SJSA1 (cell line): Measurements from ENCODE around the gene SMIM9. TPM values are rescaled to one million over a fixed set of nuclear protein-coding genes. Genes with fewer than 3 reads are reported as not detected.
"Not testable (repeated sequence)": the region's sequence is repeated elsewhere in the genome, so short reads cannot be mapped to it uniquely, and the experiment has no call there.

Experiments
- DNase-seq, 2 experiments: peaks; one replicate each; pipeline ENCODE4 v3.0.0-alpha.2; 2015 to 2020; ENCODE audit warnings: low spot score in 2 of 2, low read depth in 1 of 2
- H3K27ac ChIP-seq: fragments of 250-450 bp; sonication (Bioruptor Pico); 2 replicates; pipeline ENCODE4 v1.5.1; 2020; ENCODE audit warnings: mild to moderate bottlenecking, moderate library complexity
- H3K27me3 ChIP-seq: fragments of 250-450 bp; sonication (Bioruptor Pico); replicated peaks from 2 replicates; pipeline ENCODE4 v1.5.1; 2020; ENCODE audit warnings: mild to moderate bottlenecking, moderate library complexity
- H3K36me3 ChIP-seq: fragments of 250-450 bp; sonication (Bioruptor Pico); 2 replicates; pipeline ENCODE4 v1.5.1; 2020; ENCODE audit warnings: mild to moderate bottlenecking
- H3K4me1 ChIP-seq: fragments of 250-450 bp; sonication (Bioruptor Pico); replicated peaks from 2 replicates; pipeline ENCODE4 v1.6.1; 2021; ENCODE audit warnings: mild to moderate bottlenecking
- H3K4me3 ChIP-seq: fragments of 250-450 bp; sonication (Bioruptor Pico); 2 replicates; pipeline ENCODE4 v1.5.1; 2020; ENCODE audit warnings: mild to moderate bottlenecking
- H3K9me3 ChIP-seq: fragments of 250-450 bp; sonication (Bioruptor Pico); replicated peaks from 2 replicates; pipeline ENCODE4 v1.5.1; 2020; ENCODE audit warnings: mild to moderate bottlenecking
- total RNA-seq: library from RNA; depleted of rRNA; stranded (reverse); fragments of >200 nt; shearing (Covaris generic); gene quantifications from 2 replicates; pipeline ENCODE4 v1.2.3, GENCODE V29; 2014; rRNA removed

SMIM9 gene
- not detected in 2 replicates for total RNA-seq

DNA sequence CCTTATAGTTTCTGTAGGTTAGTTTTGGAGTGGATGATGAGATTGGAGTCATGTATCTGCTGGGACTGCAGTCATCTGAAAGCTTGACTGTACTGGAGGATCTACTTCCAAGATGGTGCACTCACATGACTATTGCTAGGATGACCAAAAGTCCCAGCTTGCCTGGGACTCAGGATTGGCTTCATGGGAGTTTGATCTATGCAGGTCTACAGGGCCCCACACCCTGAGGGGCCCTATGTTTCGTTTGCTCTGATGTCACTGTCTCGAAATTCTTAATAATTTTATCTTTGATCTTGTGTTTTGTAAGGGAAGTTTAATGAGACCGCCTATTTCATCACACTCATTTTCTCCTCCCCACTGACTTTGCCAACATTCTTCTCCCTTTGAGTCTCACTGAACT is at the start of gene SMIM9:
Gene SMIM9 (minus strand): TSS at position 101 of the 400 bp plus-strand sequence. CDS start 3,806 bp downstream, outside the sequence.
- H3K4me3 ChIP-seq = no peak within 1 kb of the TSS
- H3K4me1 ChIP-seq = no peaks in the 10 kb centered on the region
- no peak within 1 kb of the TSS for H3K27ac ChIP-seq
- DNase-seq = no peak
- no peaks in the 10 kb centered on the region for H3K36me3 ChIP-seq
- H3K9me3 ChIP-seq = no peaks in the 10 kb centered on the region
- no peaks in the 10 kb centered on the region for H3K27me3 ChIP-seq

DNA sequence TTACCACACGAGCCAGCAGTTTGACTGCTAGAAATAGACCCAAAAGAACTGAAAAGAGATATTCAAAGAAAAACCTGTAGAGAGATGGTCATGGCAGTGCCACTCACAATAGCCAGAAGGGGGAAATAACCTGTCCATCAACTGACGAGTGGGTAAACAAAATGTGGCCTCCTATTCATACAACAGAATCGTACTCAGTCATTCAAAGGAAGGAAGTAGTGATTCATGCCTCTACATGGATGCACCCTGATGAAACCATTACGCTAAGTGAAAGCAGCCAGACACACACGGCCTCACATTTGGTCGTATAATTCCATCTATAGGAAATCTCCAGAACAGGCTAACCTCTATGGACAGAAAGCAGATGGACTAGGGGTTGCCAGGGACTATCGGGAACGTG is 49.6 kb upstream of the SMIM9 start:
- DNase-seq, H3K4me3 ChIP-seq, H3K4me1 ChIP-seq, H3K36me3 ChIP-seq, H3K27ac ChIP-seq, H3K9me3 ChIP-seq, H3K27me3 ChIP-seq: not testable (repeated sequence)

- DNase-seq = no peak
- no peaks in the 10 kb centered on the region for H3K36me3 ChIP-seq
- H3K27ac ChIP-seq = no peak overlapping the region
- H3K4me1 ChIP-seq = no peaks in the 10 kb centered on the region
- H3K9me3 ChIP-seq = no peaks in the 10 kb centered on the region
- H3K27me3 ChIP-seq = no peaks in the 10 kb centered on the region
- no peak overlapping the region for H3K4me3 ChIP-seq
Measured at GRCh38 chrX:154873329-154873728, 38.9 kb upstream of the SMIM9 start.

DNA sequence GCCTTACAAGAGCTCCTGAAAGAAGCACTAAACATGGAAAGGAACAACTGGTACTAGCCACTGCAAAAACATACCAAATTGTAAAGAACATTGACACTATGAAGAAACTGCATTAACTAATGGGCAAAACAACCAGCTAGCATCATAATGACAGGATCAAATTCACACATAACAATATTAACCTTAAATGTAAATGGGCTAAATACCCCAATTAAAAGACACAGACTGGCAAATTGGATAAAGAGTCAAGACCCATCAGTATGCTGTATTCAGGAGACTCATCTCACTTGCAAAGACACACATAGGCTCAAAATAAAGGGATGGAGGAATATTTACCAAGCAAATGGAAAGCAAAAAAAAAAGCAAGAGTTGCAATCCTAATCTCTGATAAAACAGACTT is 34.1 kb upstream of the SMIM9 start:
- not testable (repeated sequence) for H3K36me3 ChIP-seq, H3K27ac ChIP-seq, H3K27me3 ChIP-seq, DNase-seq, H3K9me3 ChIP-seq, H3K4me1 ChIP-seq, H3K4me3 ChIP-seq

DNA sequence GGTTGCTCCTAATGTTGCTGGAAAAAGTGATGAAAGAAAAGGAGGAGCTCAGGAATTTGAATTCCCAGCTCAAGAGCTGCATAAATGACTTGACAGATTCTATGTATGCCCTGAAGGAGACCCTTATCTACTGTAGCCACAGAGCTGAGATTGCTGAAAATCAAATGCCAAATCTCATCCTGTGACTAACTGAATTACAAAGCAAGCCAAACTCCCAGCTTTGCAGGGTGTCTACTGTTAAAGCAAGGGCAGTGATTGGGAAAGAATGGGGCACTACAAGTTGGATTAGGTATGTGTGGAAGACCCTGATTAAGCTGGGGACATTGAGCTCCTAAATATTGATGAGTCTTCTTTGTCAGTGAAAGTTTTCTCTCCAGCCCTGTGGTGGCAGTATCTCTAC is 20.8 kb upstream of the SMIM9 start:
- Histone ChIP-seq H3K4me3 (no peak overlapping the region), H3K9me3 (no peaks in the 10 kb centered on the region), H3K27me3 (no peaks in the 10 kb centered on the region), H3K4me1 (no peaks in the 10 kb centered on the region), H3K36me3 (no peaks in the 10 kb centered on the region), H3K27ac (no peak overlapping the region)
- no peak for DNase-seq

GRCh38 chrX:154850957-154851611 is 16.6 kb upstream of the SMIM9 start:
- H3K4me1 ChIP-seq = no peaks in the 10 kb centered on the region
- no peak for DNase-seq
- no peaks in the 10 kb centered on the region for H3K36me3 ChIP-seq
- no peaks in the 10 kb centered on the region for H3K27me3 ChIP-seq
- no peak overlapping the region for H3K4me3 ChIP-seq
- no peak overlapping the region for H3K27ac ChIP-seq
- H3K9me3 ChIP-seq = no peaks in the 10 kb centered on the region

GRCh38 chrX:154840856-154841255 is 6.4 kb upstream of the SMIM9 start:
- Histone ChIP-seq H3K27me3 (no peaks in the 10 kb centered on the region), H3K36me3 (no peaks in the 10 kb centered on the region), H3K27ac (no peak overlapping the region), H3K4me3 (no peak overlapping the region), H3K4me1 (no peaks in the 10 kb centered on the region), H3K9me3 (no peaks in the 10 kb centered on the region)
- DNase-seq = peak in 1 of 2 experiments; percentile 25

DNA sequence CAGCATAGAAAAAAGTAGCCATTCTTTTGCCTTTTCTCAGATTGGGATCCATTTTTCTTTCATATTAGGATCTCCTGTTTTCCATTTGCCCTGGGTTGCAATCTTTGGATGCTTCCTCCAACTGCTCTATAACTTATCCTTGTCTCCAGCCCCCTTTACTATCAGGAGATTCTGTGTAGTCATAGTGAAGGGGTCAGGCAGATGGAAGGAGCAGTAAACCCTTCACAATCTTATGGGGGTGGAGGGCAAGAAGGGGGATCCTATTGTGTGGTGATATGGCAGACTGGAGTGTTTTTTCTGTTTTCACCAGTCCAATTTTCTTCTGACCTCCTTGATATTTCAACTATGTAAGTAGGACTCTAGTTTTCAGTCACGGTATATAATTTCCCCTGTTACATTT is 1.7 kb upstream of the SMIM9 start:
- H3K36me3 ChIP-seq = no peaks in the 10 kb centered on the region
- no peak for DNase-seq
- no peaks in the 10 kb centered on the region for H3K9me3 ChIP-seq
- H3K4me1 ChIP-seq = no peaks in the 10 kb centered on the region
- H3K4me3 ChIP-seq = no peak overlapping the region
- H3K27me3 ChIP-seq = no peaks in the 10 kb centered on the region
- H3K27ac ChIP-seq = no peak overlapping the region

- H3K4me3 ChIP-seq = no peak overlapping the region
Measured at GRCh38 chrX:154833746-154834274, 652 bp downstream of the SMIM9 start.

GRCh38 chrX:154829926-154830442 is 4.5 kb downstream of the SMIM9 start:
- no peaks in the 10 kb centered on the region for H3K4me1 ChIP-seq

More at GRCh38 chrX:154833746-154834274, 652 bp downstream of the SMIM9 start:
- no peaks in the 10 kb centered on the region for H3K36me3 ChIP-seq
- no peak for DNase-seq
- no peaks in the 10 kb centered on the region for H3K4me1 ChIP-seq
- no peaks in the 10 kb centered on the region for H3K27me3 ChIP-seq
- no peak overlapping the region for H3K27ac ChIP-seq
- H3K9me3 ChIP-seq = no peaks in the 10 kb centered on the region

DNA sequence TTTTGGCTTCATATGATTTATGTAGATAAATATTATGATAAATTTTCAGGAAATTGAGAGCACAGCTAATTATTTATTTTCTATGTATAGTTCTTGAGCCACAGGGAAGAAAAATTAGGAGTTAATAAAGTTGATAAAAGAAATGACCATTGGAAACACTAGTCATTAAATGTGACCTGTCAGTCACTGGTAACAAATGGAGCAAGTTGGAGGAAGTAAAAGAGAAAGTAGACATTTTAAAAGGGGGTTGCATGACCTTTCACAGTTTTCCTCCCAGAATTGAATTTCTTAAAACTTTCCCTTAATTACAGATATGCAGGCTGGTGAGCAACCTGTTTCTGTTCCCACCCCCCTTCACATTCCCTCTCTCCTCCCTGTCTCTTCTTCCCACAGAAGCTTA is 5.3 kb downstream of the SMIM9 start:
- Histone ChIP-seq H3K27me3 (no peaks in the 10 kb centered on the region), H3K36me3 (no peaks in the 10 kb centered on the region), H3K27ac (no peak overlapping the region), H3K4me1 (no peaks in the 10 kb centered on the region), H3K9me3 (no peaks in the 10 kb centered on the region), H3K4me3 (no peak overlapping the region)
- DNase-seq = no peak

More at GRCh38 chrX:154829926-154830442, 4.5 kb downstream of the SMIM9 start:
- no peak for DNase-seq
- Histone ChIP-seq H3K4me3 (no peak overlapping the region), H3K9me3 (no peaks in the 10 kb centered on the region), H3K36me3 (no peaks in the 10 kb centered on the region), H3K27me3 (no peaks in the 10 kb centered on the region), H3K27ac (no peak overlapping the region)

GRCh38 chrX:154828016-154828408 is 6.5 kb downstream of the SMIM9 start:
- H3K27ac ChIP-seq = no peak overlapping the region

GRCh38 chrX:154827194-154828015 is 7.1 kb downstream of the SMIM9 start:
- DNase-seq = no peak
- H3K27me3 ChIP-seq = no peaks in the 10 kb centered on the region

More at GRCh38 chrX:154828016-154828408, 6.5 kb downstream of the SMIM9 start:
- H3K36me3 ChIP-seq = no peaks in the 10 kb centered on the region
- H3K9me3 ChIP-seq = no peaks in the 10 kb centered on the region
- DNase-seq = no peak
- no peaks in the 10 kb centered on the region for H3K4me1 ChIP-seq
- no peaks in the 10 kb centered on the region for H3K27me3 ChIP-seq
- no peak overlapping the region for H3K4me3 ChIP-seq

DNA sequence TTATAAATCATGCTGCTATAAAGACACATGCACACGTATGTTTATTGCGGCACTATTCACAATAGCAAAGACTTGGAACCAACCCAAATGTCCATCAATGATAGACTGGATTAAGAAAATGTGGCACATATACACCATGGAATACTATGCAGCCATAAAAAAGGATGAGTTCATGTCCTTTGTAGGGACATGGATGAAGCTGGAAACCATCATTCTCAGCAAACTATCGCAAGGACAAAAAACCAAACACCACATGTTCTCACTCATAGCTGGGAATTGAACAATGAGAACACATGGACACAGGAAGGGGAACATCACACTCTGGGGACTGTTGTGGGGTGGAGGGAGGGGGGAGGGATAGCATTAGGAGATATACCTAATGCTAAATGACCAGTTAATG is 8.9 kb downstream of the SMIM9 start:
- not testable (repeated sequence) for DNase-seq, H3K27me3 ChIP-seq, H3K9me3 ChIP-seq, H3K4me1 ChIP-seq, H3K4me3 ChIP-seq, H3K36me3 ChIP-seq, H3K27ac ChIP-seq

More at GRCh38 chrX:154827194-154828015, 7.1 kb downstream of the SMIM9 start:
- H3K4me3 ChIP-seq = no peak overlapping the region
- H3K4me1 ChIP-seq = no peaks in the 10 kb centered on the region
- no peaks in the 10 kb centered on the region for H3K36me3 ChIP-seq
- no peak overlapping the region for H3K27ac ChIP-seq
- H3K9me3 ChIP-seq = no peaks in the 10 kb centered on the region
